ENCODE data around the gene PDGFRA.
"Not testable (repeated sequence)": the region's sequence is repeated elsewhere in the genome, so short reads cannot be mapped to it uniquely, and the experiment has no call there.

DNA sequence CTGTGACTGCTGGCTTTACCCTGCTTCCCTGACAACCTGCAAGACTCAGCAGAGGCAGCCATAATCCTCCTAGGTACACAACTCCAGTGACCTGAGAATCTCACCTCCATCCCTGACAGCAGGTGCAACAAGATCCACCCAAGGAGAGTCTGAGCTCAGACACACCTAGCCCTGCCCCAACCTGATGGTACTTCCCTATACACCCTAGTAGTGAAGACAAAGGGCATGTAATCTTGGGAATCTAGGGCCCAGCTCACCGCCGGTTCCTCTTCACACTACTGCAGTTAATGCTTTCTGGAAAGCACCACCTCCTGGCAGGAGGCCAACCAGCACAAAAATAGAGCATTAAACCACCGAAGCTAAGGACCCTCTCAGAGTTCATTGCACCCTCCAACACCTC is 113.0 kb downstream of the PDGFRA start:
- TF ChIP-seq, protein P1, sequence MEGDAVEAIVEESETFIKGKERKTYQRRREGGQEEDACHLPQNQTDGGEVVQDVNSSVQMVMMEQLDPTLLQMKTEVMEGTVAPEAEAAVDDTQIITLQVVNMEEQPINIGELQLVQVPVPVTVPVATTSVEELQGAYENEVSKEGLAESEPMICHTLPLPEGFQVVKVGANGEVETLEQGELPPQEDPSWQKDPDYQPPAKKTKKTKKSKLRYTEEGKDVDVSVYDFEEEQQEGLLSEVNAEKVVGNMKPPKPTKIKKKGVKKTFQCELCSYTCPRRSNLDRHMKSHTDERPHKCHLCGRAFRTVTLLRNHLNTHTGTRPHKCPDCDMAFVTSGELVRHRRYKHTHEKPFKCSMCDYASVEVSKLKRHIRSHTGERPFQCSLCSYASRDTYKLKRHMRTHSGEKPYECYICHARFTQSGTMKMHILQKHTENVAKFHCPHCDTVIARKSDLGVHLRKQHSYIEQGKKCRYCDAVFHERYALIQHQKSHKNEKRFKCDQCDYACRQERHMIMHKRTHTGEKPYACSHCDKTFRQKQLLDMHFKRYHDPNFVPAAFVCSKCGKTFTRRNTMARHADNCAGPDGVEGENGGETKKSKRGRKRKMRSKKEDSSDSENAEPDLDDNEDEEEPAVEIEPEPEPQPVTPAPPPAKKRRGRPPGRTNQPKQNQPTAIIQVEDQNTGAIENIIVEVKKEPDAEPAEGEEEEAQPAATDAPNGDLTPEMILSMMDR (conservative IDR thresholded peaks at IDR 0.05) = not testable (repeated sequence)
- not testable (repeated sequence) for TF ChIP-seq EZH2 (IDR thresholded peaks at IDR 0.05; ENCODE audit: low read depth)

All from PC-9 (cell line).